Cortex of kidney (tissue), 1 donor: ENCODE measurements around the gene MPZL1.

Experiments
- DNase-seq: peaks from one replicate; lab custom pipeline; 2025; lab: John Stamatoyannopoulos, UW

MPZL1 gene

DNA sequence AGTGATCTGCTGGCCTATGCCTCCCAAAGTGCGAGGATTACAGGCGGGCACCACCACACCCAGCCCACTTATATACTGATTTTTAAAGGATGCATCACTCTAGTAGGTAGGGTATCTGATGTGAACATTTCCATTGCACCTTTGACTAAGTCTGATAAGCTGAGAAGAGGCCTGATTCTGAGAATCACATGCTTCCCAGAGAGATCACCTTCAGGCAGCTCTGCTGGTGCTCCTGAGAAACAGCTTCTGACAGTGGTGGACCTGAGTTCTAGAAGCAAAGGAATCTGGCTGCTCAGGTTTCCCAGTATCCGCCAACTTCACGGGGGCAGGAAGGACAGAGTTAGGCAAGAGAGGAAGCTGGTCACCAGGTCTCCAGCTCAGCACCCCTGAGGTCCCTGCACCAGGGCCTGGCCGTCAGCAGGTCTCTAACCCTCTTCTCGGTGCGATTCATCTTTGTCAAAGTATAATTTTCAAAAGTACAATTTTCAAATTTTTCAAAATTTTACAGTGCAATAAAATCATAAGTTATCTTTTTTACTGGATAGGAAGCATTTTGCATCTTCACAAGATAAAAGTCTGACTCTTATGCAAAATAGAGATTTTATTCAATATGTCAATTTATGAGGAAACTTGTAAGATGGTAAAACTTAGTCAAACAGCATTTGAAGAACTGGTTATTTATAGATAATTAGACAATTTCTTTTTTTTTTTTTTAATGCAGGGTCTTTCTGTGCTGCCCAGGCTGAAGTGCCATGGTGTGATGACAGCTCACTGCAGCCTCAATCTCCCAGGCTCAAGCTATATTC lies 25.8 kb upstream of the MPZL1 start:
- no peak for DNase-seq

DNA sequence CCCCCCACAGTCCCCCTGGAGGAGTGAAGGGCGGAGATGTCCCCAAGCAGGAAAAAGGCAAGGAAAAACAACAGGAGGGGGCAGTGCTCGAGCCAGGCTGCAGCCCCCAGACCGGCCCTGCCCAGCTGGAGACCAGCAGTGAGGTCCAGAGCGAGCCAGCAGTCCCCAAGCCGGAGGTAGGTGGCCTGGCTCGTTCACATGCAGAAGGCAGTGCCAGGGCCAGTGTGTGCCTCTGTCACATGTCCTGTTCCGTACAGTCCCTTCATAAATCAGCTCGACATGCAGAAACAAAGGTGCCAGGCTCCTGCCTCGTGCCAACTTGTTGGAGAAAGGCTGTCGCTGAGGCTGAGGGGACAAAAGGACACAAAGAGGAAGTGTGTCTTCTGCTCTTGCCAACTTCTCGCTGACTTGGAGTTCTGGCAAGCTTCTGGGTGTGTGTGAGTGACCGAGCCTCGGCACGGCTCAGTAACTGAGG lies 24.1 kb upstream of the MPZL1 start:
- DNase-seq = no peak

DNA sequence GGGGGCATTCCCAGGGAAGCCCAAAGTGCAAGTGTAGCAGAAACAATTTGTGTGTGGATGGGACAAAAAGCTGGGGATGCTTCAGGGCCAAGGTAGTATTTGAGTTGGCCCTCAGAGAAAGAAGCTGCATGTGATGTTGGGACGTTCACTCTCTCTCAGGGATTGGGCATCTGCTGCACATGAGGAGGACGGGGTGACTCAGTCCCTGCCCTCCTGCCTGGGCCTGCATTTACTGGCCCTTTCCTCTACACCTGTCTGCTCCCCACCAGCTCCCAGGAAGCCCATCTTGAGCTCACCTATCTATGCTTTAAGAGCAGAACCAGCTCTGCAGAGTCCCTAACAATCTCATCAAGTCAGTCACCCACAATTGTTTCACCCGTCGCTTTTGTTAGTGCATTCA lies 23.5 kb upstream of the MPZL1 start:
- DNase-seq = no peak

DNA sequence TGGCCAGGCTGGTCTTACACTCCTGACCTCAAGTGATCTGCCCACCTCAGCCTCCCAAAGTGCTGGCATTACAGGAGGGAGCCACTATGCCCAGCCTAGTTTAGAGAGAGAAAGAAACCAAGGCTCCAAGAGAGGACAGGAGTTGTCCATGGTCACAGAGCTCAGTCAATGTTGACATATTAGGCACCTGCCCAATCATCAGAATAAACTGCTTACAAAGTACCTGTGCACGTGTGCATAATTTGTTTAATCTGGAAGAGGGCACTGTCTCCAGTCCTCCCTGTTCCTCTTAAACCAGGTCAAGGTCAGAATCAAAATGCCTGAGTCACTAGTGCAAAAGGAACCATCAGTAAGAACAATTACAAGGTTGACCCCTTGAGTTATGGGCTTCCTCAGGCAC lies 20.3 kb upstream of the MPZL1 start:
- DNase-seq = no peak

DNA sequence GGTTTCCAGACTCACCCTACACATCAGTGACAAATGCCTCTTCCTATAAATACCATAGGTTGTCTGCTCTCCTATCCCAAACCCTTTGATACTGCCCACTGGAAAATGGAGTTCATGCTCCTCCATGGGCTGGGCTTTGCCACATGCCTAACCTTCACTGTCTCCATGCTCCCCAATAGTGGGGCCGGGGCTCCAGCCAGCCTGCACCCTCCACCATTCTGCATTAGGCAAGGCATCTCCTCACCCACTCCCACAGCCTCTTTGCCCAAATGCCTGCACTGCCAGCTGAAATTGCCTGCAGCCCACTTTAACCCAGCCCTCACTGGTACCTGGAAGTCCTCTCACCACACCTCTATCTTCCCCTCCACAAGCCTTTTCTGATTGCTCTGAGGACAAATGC lies 18.2 kb upstream of the MPZL1 start:
- DNase-seq = no peak

DNA sequence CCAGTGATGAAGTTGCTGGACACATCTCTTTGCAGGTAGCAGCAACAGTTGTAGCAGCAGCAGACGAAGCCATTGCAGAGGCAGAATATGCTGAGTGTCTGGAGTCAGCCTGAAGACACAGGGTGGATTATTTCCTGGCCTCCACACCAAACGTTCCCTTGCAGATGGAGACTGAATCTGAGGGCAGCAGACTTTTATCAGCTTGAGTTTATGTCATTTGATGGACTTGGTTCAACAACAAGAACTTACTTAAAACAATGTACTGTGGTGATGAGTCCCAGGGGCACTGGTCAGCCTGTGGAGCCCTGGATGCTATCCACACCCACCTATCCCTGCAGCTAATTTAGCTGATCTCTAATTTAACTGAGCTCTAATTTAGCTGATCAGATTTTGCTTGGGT lies 17.1 kb upstream of the MPZL1 start:
- no peak for DNase-seq

DNA sequence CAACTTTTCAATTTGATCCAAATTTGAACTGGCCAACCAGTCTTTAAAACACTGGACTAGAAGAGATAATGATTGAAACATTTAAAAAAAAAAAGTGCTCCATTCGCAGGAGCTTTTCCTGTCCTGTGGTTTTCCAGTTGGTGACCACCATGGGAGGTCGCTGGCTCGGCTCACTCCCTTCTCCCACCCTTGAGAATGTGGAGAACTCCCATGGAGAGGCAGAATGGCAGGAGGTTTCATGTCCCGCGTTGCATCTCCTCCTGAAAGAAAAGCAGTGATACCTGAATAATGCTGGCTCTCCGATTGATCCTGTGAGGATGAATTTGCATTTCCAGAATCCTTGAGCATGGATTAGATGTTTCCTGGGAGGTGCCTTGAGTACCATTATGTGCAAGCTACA lies 16.5 kb upstream of the MPZL1 start:
- no peak for DNase-seq

DNA sequence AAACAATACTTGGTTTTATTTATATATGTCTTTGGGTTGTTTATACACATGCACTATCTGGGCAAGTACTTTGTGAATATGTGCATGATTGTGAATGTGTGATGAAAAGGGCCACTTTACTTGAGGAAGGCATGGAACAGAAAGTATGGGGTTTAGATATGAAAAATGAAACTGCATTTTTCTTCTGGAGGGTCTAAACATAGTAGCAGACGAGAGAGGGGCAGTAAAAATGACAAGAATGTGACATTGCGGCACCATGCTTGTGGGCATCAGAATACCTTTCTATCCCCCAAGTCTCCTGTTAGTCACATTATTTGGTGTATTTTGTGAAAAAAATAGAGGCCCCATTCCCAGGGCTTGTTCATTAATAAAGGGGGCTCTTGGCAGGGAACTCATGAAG lies 15.4 kb upstream of the MPZL1 start:
- DNase-seq = no peak

DNA sequence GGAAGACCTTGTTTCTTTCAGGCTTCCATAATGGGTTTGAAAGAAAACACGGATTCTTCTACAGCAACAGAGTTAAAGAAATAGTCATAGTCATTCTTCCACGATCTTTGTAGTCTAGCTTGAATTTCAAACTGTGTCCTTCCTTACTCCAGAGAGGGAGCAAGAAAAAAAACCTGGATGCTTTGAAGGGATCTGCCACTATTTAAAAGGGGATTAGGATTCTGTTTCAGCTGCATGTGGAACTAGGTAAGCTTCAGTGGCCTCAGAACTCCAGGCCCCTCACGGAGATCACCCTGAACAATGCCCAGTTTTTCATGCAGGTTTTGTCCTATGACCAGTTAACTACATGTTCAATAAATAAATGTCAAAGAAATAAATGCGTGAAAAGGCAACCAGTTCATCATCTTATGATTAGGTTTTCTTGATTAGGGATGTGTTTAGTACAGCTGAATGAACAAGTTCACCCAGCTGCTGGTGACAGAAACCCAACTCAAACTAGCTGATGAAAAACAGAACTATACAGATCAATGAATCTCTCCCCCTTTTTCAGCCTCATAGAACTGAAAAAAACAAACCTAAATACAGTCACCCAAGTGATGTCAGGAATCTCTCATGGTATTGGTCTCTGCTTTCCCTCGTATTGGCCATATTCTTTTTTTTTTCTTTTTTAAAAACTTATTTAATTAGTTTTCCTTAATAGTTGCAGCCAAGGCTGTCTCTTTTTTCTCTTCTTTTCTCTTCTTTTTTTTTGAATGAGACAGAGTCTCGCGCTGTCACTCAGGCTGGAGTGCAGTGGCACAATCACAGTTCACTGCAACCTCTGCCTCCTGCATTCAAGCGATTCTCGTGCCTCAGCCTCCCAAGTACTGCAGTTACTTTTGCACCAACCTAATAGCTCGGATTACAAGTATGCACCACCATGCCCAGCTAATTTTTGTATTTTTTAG lies 14.6 kb upstream of the MPZL1 start:
- no peak for DNase-seq

DNA sequence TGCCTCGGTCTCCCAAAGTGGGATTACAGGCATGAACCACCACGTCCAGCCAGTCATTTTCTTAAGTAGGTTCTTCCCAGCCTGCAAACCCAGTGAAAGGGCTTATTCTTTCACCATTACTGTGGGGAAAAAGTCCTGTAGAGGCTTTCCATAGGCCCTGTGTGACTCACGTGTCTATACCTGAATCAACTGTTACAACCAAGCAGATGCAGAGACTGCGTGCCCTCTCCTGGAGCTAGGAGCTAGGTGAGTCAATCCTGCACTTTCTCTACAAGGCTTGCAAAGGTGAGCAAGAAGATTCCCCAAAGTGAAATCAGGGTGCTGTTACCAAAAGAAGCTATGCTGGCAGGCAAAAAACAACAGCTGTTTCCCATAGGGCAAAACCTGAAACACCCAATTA lies 13.8 kb upstream of the MPZL1 start:
- DNase-seq = no peak

DNA sequence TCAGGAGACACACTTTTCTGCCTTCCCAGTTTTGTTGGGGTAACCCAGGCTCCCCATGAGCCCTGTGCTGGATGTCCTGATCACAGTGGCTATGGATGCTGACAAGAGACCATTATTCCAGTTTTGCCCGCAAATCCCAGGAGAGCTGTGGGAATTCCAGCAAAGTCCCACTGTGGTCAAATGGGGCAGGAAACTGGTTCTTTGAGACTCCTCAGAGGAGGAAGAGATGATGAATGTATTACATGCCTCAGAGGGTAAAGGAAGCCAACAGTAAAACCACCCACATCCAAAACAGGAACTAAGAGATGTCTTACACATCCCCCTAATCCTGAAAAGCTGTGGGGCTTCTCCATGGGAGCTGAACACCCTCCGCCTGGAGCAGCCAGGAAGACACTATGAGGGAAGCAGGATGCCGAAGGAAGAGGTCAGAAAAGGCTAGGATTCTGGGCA lies 12.8 kb upstream of the MPZL1 start:
- DNase-seq = no peak

DNA sequence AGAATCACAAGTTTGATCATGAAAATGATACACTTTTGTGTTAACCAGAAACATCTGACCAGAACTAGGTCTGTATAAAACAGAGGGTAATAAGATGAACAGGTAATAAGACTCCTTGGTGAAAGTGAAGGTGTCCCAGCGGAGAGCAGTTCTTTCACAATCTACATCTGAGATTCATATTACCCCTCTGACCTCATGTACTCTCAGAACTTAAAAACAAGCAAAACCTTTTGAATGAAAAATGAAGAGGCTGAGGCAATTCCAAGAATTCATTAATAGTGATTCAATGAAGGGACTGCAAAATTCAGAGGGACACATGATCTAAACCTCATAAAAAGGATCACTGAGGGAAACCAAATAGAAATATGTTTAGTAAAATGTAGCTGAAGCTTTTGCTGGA lies 10.9 kb upstream of the MPZL1 start:
- no peak for DNase-seq

DNA sequence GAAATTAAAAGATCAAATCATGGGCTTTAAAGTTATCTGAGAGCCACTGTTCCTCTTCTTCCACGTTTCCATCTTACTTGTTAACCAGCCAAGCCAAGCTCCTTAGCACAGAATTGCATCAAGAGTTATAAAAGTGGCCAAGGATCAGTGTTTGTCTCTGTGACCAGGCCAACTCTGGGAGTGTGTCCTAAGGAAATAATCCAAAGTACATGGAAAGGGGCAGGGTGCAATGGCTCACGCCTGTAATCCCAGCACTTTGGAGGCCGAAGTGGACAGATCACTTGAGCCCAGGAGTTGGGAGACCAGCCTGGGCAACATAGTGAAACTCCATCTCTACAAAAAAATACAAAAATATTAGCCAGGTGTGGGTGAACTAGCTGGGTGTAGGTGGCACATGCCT lies 10.0 kb upstream of the MPZL1 start:
- no peak for DNase-seq

DNA sequence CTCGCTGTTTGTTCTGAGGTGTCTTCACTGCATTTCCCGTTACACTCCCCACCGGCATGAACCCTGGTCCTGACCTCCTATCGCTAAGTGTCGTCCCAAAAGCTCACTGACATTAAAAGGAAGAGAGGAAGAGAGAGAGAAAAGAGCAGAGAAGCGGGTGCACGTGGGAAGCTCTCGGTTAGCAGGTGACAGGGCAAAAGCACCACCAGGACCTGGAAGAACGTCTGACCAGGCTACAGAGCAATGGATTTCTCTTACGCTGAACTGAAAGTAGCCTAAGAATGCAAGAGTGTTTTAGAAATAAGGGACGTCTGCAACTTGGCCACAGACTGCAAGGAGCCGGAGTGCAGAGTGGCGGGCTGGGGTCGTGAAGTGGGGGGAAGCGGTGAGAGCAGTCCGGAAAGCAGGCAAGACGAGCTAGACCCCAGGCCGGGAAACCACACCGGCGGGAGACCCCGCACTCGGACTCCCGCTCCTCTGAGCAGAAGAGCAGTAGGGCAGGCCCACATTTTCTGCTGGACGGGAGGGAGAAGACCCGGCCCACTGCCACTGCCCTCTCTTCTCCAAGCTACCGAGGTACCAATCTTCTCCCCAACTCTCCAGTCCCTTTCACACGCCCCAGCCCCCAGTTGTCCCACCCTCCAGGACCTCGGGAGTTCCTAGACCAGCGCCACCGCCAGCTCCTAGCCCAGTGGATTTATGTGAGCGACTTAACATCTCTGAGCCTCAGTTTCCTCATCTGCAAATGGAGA lies 8.3 kb upstream of the MPZL1 start:
- no peak for DNase-seq

DNA sequence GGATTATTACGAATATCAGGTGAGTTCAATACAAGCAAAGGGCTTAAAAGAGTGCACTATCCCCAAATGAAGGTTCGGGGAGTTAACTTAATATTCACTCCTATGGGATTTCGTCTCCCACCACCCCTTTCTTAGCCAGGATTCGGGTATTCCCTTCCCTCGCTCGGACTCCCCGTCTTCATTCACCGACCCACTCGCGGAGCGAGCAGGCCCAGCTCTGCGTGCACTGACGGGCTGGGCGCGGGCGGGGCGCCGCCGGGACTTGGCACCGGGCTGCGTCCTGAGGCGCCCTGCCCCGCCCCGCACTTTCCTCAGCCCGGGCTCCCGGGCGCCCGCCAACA lies 7.7 kb upstream of the MPZL1 start:
- no peak for DNase-seq

DNA sequence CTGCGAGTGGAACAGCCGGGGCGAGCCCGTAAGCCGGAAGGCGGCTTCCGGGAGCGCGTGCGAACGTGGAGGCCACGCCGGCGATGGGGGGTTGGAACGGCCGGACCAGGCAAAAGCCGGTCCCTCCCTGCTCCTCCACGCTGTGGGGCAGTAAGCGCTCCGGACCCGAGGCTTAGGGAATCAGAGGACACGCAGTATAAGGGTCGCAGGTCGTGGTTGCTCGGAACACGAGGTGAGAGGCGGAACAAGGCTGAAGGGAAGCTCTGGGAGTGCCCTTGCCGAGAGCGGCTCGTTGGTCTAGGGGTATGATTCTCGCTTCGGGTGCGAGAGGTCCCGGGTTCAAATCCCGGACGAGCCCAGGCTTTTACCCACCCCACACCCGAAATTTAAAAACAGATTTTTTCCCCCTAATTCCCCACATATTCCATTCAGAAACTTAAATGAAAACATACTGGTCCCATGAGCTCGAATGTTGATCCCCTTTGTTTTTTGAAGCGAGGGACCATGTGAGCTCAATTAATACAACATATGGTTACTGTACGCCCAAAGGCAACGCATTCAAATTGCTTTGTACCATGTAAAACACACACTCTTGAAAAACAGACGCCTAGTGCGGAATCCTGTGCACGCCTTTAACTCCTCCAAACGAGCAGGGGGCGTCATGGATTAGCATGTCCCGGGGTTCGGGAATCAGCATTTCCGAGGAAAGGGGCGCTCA lies 7.2 kb upstream of the MPZL1 start:
- no peak for DNase-seq

DNA sequence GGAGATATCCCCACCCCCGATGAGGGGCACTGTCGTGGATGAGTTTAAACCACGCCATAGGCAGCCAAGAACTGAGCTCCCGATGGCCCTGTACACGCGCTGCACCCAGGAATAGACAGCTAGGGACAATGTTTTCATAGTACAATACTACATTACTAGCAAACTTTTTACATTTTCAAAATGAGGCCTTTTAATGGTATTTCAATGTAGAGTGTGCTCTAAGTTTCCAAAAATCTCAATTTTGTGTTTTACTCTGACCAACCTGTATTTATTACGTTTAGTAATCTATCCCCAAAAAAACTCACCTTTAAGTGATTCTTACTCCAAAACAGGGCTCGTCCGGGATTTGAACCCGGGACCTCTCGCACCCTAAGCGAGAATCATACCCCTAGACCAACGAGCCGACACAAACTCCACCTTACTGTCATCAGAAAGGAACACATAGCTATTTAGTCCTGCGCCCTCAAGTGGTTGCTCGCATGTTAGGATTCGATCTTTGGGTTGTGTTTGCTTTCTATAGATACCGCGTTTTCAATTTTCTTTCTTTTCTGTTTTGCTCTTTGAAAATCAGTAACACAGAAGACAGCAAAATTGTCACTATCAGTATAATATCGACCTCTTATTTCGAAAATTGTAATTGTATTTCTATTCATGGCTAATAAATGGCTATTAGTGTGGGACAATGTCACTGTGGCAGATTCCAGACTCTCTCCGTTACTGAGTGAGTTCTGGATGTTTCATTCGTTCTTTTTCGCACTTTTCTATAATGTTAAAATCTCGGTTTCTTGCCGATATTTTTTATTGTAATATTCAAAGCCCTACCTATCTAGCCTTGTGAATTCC lies 6.4 kb upstream of the MPZL1 start:
- DNase-seq = no peak

DNA sequence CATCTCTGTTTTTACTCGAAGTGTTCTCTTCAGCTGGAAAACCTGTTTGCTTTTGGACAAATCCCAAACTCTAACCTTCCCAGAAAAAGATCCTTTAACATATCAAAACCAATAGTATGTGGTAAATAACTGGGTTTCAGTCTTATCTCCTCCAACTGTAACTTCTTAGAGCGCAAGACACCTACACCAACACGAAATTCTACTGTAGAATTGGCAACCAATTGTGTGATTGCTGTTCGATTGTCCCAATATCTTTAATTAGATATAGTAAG lies 5.8 kb upstream of the MPZL1 start:
- no peak for DNase-seq

DNA sequence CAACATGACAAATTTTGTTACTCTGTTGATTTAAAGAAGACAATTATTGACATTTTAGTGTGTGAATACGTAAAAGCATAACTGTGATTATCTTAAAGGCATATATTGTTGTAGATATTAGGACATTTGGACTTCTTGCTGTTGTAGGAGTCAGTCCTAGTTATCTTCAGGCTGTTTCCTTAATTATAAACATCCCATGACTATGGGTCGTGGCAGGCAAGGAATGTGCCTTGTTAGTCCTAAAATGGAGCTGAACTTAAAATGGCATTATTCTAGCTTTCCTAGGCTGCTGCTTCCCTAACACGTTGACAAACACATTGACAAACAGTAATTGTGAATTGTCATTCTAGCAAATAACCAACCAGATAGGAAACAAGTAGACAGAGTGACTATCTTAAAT lies 4.4 kb upstream of the MPZL1 start:
- no peak for DNase-seq

DNA sequence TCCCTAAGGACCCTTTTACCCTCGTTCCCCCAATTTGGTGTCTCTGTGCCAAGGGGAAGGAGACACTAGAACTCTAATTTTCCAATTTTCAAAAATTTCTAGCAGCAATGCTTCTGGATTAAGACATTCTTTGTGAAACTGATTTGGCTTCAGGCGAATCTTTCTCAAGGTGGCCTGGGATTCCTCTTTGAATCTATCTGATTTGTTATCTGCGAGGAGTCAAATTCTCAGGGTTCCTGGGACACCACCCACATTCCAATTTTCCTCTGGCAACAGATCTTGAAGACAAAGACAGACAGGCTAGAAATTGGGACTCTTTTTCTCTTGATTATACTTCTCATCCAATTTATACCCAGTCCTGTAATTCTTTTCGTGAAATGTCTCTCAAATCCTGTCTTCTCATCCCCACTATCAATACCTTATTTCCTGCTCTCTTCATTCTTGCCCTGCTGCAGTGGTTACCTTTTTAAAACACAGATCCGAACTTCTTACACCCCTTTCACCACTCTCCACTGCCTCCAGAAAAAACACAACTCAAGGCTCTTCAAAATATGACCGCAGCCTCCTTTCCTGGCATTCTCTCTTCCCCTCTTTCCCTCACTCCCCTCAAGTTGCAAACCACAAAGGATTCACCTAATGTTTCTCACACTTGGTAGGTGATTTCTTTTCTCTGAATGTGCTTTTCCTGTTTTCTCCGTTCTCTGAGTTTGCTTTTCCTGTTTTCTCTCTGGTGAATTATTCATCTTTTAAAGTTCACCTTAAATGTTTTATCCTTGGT lies 2.7 kb upstream of the MPZL1 start:
- no peak for DNase-seq
